H9 (cell line): ENCODE data around the gene XXYLT1. TPM values are rescaled to one million over a fixed set of nuclear protein-coding genes. Genes with fewer than 3 reads are reported as not detected.

Experiments
- DNase-seq: peaks from one replicate; pipeline ENCODE4 v3.0.0-alpha.2; 2017
- H2AFZ ChIP-seq: one replicate; pipeline ENCODE4 v1.6.1; 2013; ENCODE audit warnings: mild to moderate bottlenecking, low read length, control low read depth, moderate library complexity
- H2AK5ac ChIP-seq: 2 replicates; pipeline ENCODE4 v1.6.1; 2013; ENCODE audit warnings: low read length, control low read depth, mixed read lengths; ENCODE audit not compliant: insufficient read length
- H2BK120ac ChIP-seq: one replicate; pipeline ENCODE4 v1.6.1; 2013; ENCODE audit warnings: low read depth, mild to moderate bottlenecking, low read length, control low read depth, inconsistent platforms; ENCODE audit not compliant: poor library complexity, severe bottlenecking
- H2BK12ac ChIP-seq: 2 replicates; pipeline ENCODE4 v1.6.1; 2013; ENCODE audit warnings: low read length, control low read depth, mixed read lengths, low read depth; ENCODE audit not compliant: insufficient read length
- H2BK15ac ChIP-seq: 2 replicates; pipeline ENCODE4 v1.6.1; 2013; ENCODE audit warnings: low read depth, low read length, control low read depth
- H2BK20ac ChIP-seq: one replicate; pipeline ENCODE4 v1.6.1; 2013; ENCODE audit warnings: low read depth, mild to moderate bottlenecking, low read length, control low read depth, inconsistent platforms; ENCODE audit not compliant: poor library complexity, severe bottlenecking
- H2BK5ac ChIP-seq: 2 replicates; pipeline ENCODE4 v1.6.1; 2013; ENCODE audit warnings: low read length, control low read depth, mixed read lengths; ENCODE audit not compliant: insufficient read length
- H3K14ac ChIP-seq: 2 replicates; pipeline ENCODE4 v1.6.1; 2013; ENCODE audit warnings: low read length, control low read depth; ENCODE audit not compliant: insufficient read depth
- H3K18ac ChIP-seq: 2 replicates; pipeline ENCODE4 v1.6.1; 2013; ENCODE audit warnings: low read depth, mild to moderate bottlenecking, mixed read lengths, low read length, control low read depth; ENCODE audit not compliant: insufficient read length
- H3K23ac ChIP-seq: 2 replicates; pipeline ENCODE4 v1.6.1; 2013; ENCODE audit warnings: low read length, control low read depth, mixed read lengths, low read depth; ENCODE audit not compliant: insufficient read length
- H3K23me2 ChIP-seq: 2 replicates; pipeline ENCODE4 v1.6.1; 2013; ENCODE audit warnings: low read depth, mild to moderate bottlenecking, mixed read lengths, low read length, control low read depth; ENCODE audit not compliant: insufficient read length, poor library complexity, severe bottlenecking
- H3K27ac ChIP-seq: 2 replicates; pipeline ENCODE4 v1.5.1; 2013; ENCODE audit warnings: low read length, control low read depth, mixed read lengths, low read depth; ENCODE audit not compliant: insufficient read length
- H3K27me3 ChIP-seq: 2 replicates; pipeline ENCODE4 v1.6.1; 2013; ENCODE audit warnings: low read length, control low read depth, inconsistent platforms; ENCODE audit not compliant: insufficient read depth
- H3K4ac ChIP-seq: 2 replicates; pipeline ENCODE4 v1.6.1; 2013; ENCODE audit warnings: low read depth, mild to moderate bottlenecking, control low read depth, inconsistent platforms, low read length, moderate library complexity
- H3K4me1 ChIP-seq: 2 replicates; pipeline ENCODE4 v1.6.1; 2013; ENCODE audit warnings: low read length, control low read depth, inconsistent platforms; ENCODE audit not compliant: insufficient read depth
- H3K4me2 ChIP-seq: 2 replicates; pipeline ENCODE4 v1.6.1; 2013; ENCODE audit warnings: low read length, control low read depth, mixed read lengths; ENCODE audit not compliant: insufficient read length, insufficient read depth
- H3K56ac ChIP-seq: 2 replicates; pipeline ENCODE4 v1.6.1; 2013; ENCODE audit warnings: low read depth, mild to moderate bottlenecking, mixed read lengths, low read length, control low read depth; ENCODE audit not compliant: insufficient read length
- H3K79me1 ChIP-seq: 2 replicates; pipeline ENCODE4 v1.6.1; 2013; ENCODE audit warnings: low read depth, mild to moderate bottlenecking, moderate library complexity, low read length, control low read depth, inconsistent platforms; ENCODE audit not compliant: insufficient read depth, poor library complexity, severe bottlenecking
- H3K79me2 ChIP-seq: 2 replicates; pipeline ENCODE4 v1.6.1; 2013; ENCODE audit warnings: low read length, control low read depth, inconsistent platforms; ENCODE audit not compliant: insufficient read depth
- H3K9ac ChIP-seq: 2 replicates; pipeline ENCODE4 v1.6.1; 2013; ENCODE audit warnings: low read length, control low read depth, mixed read lengths; ENCODE audit not compliant: insufficient read length; ENCODE audit errors: extremely low read depth
- H3K9me3 ChIP-seq: one replicate; pipeline ENCODE4 v1.6.1; 2013; ENCODE audit warnings: low read depth, low read length, inconsistent platforms; ENCODE audit not compliant: control insufficient read depth
- H3T11ph ChIP-seq: one replicate; pipeline ENCODE4 v1.6.1; 2013; ENCODE audit warnings: mild to moderate bottlenecking, low read length, control low read depth, inconsistent platforms
- H4K20me1 ChIP-seq: one replicate; pipeline ENCODE4 v1.6.1; 2013; ENCODE audit not compliant: control insufficient read depth, insufficient read length, insufficient read depth
- H4K5ac ChIP-seq: 2 replicates; pipeline ENCODE4 v1.6.1; 2013; ENCODE audit warnings: low read depth, mild to moderate bottlenecking, mixed read lengths, low read length, control low read depth; ENCODE audit not compliant: insufficient read length
- H4K8ac ChIP-seq: replicated peaks from 2 replicates; pipeline ENCODE4 v1.6.1; 2013; ENCODE audit warnings: low read length, control low read depth, mixed read lengths, low read depth; ENCODE audit not compliant: insufficient read length
- H4K91ac ChIP-seq: 2 replicates; pipeline ENCODE4 v1.6.1; 2013; ENCODE audit warnings: low read depth, mild to moderate bottlenecking, moderate library complexity, mixed read lengths, low read length, control low read depth; ENCODE audit not compliant: insufficient read length
- H3K27ac Mint-ChIP-seq, 3 experiments: 2 replicates in 2 of 3; 3 replicates in 1 of 3; pipeline ENCODE4 v1.8.0; 2020 to 2021; ENCODE audit warnings: mixed read lengths in 3 of 3, mild to moderate bottlenecking in 1 of 3, moderate library complexity in 1 of 3
- H3K27me3 Mint-ChIP-seq: 2 replicates; pipeline ENCODE4 v1.8.0; 2021; ENCODE audit warnings: low read depth, mild to moderate bottlenecking, moderate library complexity, mixed read lengths
- H3K36me3 Mint-ChIP-seq, 3 experiments: 2 replicates in 2 of 3; 3 replicates in 1 of 3; pipeline ENCODE4 v1.8.0; 2020 to 2021; ENCODE audit warnings: low read depth in 3 of 3, mixed read lengths in 3 of 3; ENCODE audit not compliant: insufficient read depth in 1 of 3
- H3K4me1 Mint-ChIP-seq, 2 experiments: 2 replicates each; pipeline ENCODE4 v1.8.0; 2020; ENCODE audit warnings: mixed read lengths in 2 of 2
- H3K4me3 Mint-ChIP-seq, 2 experiments: 2 replicates in 1 of 2; 3 replicates in 1 of 2; pipeline ENCODE4 v1.8.0; 2020 to 2021; ENCODE audit warnings: mild to moderate bottlenecking in 2 of 2, mixed read lengths in 2 of 2, moderate library complexity in 1 of 2
- H3K9me3 Mint-ChIP-seq, 2 experiments: 2 replicates in 1 of 2; 3 replicates in 1 of 2; pipeline ENCODE4 v1.8.0; 2020; ENCODE audit warnings: mild to moderate bottlenecking in 2 of 2, mixed read lengths in 2 of 2, moderate library complexity in 1 of 2
- CTCF ChIP-seq: fragments of 200-600 bp; sonication (generic); conservative IDR thresholded peaks from 3 replicates; pipeline ENCODE4 v1.8.0; 2021; ENCODE audit warnings: antibody characterized with exemption, mild to moderate bottlenecking
- WGBS: extraction: QIAGEN DNeasy Blood & Tissue Kit; methylation state at CpG from one replicate; pipeline ENCODE4 v1.1.7; 2013; ENCODE audit warnings: missing lambda C conversion rate, low lambda C conversion rate, mixed read lengths; ENCODE audit not compliant: insufficient read length; ENCODE audit errors: extremely low coverage; 5-methylcytosine and 5-hydroxymethylcytosine counted together
- total RNA-seq: library from RNA; stranded (reverse); gene quantifications from 2 replicates; pipeline ENCODE4 v1.2.1, GENCODE V29; 2021

Gene XXYLT1
- total RNA-seq, 1 experiment from 2014 or later = 22.7 TPM

DNA sequence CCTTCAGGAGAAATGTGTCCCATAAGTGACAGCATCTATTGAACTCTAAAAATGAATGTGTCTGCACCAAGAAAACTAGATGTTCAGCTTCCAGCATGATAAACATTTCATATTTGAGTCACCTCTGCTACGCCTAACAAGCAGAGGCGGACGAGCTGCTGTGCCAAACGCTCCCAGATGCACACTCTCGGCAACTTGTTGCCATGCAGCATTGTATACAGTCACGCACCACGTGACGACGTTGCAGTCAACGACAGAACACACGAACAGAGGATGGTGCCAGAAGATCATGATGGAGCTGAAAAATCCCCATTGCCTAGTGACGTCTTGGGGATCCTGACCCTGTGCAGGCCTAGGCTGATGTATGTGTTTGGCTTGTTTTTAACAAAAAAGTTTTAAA lies 137.5 kb downstream of the XXYLT1 start:
- Histone ChIP-seq H3K27me3 (no peaks in the 10 kb centered on the region), H3K9me3 (no peaks in the 10 kb centered on the region), H2BK12ac (no peak overlapping the region), H3T11ph (no peak overlapping the region), H3K14ac (no peak overlapping the region), H3K79me1 (no peaks in the 10 kb centered on the region), H4K91ac (no peak overlapping the region), H4K20me1 (no peaks in the 10 kb centered on the region), H3K4me2 (no peak overlapping the region), H2AFZ (no peak overlapping the region), H3K56ac (no peak overlapping the region), H2BK15ac (no peak overlapping the region), H4K8ac (no peak overlapping the region), H3K4me1 (no peaks in the 10 kb centered on the region), H3K79me2 (no peaks in the 10 kb centered on the region; the same call in 1 of the 2 replicates), H3K23ac (no peak overlapping the region), H2AK5ac (no peak overlapping the region), H4K5ac (no peak overlapping the region), H2BK5ac (no peak overlapping the region), H3K18ac (no peak overlapping the region), H3K27ac (no peak overlapping the region), H2BK120ac (no peak overlapping the region), H2BK20ac (no peak overlapping the region), H3K23me2 (no peaks in the 10 kb centered on the region), H3K9ac (no peak overlapping the region), H3K4ac (no peak overlapping the region)
- Mint-ChIP-seq H3K36me3 (no peaks in the 10 kb centered on the region), H3K9me3 (no peaks in the 10 kb centered on the region), H3K4me3 (no peak overlapping the region), H3K4me1 (peaks cover 4 to 8% of the 10 kb centered on the region in 2 experiments; a peak in 2 of 4 replicates), H3K27me3 (no peaks in the 10 kb centered on the region), H3K27ac (no peak overlapping the region)
- TF ChIP-seq CTCF = no peak
- WGBS = no CpG with 5 or more reads among the region's 12 CpGs
- DNase-seq = no peak
